HG03521 (cell line): Measurements from ENCODE around the gene GNA12.

ENCODE experiments used
- ATAC-seq: cut with Tn5 transposase; IDR thresholded peaks from one replicate; pipeline ENCODE4 v1.9.1; 2021; ENCODE audit warnings: mild to moderate bottlenecking, moderate library complexity; ENCODE audit not compliant: unreplicated experiment

Gene GNA12

DNA sequence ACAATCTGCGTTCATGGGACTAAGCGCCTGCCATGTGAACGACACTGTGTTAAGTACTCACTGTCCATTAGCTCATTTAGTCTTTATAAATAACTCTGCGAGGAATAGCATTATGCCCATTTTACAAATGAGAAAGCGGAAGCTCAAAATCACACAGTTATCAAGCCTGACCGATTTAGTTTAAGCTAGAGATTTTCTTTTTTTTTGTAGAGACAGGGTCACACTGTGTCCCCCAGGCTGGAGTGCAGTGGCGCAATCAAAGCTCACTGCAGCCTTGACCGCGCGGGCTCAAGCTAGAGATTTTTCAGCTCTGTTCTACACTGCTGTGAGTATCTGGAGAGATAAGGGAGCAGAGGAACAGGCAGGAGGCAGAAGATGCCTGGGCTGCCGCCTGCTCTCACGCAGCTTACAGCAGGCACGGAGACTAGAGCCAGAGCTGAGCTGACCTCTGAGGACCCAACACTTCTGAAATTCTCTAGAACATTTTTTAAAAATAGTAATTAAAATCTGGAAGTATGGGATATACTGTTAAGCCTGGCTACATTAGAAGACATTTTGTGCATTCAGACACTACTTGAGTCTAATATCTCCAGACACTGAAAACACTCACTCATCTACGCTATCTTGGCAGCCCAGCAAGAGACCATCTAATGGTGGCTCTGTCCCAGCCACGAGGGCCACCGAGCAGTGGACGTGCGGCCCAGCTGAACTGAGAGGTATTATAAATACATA, 38.7 kb downstream of the GNA12 start:
- ATAC-seq = no peak

DNA sequence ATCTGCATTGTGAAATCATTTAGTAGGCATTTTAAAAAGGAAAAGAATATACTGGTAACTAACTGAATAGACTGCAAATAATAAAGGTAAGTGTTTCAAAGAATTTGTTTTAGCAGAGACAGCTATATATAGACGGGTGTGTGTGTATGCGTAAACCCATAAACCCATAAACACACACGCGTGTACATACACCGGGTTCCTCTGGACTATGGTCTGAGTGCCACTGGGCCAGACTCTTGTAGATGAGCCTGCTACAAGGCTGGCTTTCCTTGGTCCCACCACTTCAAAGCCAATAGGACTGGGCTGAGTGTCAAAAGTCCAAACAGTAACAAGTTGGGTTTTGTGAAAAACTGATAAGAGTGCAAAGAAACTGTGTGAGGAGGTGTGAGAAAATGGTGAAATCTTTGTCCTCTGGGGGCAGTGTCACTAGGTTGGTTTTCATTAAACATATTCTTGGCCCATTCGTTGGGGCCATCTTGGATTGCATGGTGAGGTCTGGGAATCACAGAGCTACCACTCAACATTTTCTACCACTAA, 39.8 kb downstream of the GNA12 start:
- no peak for ATAC-seq

DNA sequence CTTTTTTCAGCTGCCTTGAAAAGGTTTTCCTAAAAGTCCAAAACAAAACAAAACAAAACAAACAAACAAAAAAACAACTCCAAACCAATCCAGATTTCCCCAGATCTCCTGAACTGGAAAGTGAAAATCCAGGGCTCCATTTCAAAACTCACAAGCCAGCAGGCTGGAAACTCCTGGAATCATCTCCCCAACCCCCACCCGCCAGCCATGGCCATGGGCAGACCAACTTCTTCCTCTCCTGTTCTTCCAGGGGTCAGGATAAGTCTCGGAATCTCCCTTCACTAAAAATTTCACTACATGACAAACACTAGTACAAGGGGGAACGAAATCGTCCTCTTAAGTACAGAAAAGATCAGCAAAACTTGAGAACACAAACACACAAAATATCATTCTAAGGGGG, 40.4 kb downstream of the GNA12 start:
- ATAC-seq = no peak

DNA sequence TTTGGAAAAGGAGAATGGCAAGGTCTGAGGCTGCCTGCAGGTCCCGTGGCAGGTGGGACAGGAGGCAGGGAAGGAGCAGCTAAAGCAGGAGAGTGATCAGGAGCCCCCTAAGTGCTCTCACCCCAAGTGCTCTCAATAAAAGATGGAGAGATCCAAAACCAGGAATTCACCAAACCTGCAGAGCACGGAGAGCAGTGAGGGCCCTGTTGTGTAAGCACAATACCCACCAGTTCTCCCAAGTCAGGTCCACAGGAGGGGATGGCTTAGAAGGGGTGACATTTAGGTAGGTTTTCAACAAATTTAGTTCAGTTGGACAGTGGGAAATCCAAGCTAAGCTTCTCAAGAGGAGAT, 40.8 kb downstream of the GNA12 start:
- no peak for ATAC-seq

DNA sequence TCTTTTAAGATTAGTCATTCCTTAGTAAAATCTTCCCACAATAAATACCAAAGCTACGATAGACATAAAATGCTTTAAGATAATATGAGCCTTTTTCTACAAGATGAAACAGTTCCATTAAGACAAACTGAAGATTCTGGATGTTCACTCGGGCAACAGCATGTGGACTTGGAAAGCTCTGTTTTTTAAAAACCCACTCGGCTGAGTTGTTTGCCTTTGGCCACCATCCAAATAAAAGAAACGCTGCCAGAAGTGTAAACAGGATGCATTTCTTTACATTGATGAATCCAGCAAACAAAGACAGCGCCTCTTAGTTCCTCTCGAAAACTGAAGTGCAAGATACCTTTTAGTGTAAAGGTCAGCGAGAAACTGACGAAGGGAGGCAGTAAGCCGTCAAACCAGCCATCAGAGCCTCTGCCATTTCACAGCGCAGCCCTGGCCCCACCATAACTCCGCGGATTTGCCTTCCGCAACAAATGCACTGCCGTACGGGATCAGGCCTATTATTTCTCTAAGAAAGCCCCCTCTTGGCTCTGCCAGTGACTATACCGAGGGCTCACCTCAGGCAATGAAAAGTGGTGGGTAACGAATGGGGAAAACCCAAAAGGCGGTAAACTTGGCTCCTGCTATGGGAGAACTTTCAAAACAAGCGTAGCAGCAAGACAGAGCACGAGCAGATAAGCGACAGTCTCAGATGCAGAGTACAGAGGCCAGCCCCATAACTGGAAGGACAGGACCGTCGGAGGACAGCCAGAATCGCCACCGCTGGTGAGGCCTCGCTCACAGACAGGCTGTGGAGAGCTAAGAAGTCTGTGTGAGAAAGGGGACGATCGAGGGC, 41.4 kb downstream of the GNA12 start:
- ATAC-seq = no peak

DNA sequence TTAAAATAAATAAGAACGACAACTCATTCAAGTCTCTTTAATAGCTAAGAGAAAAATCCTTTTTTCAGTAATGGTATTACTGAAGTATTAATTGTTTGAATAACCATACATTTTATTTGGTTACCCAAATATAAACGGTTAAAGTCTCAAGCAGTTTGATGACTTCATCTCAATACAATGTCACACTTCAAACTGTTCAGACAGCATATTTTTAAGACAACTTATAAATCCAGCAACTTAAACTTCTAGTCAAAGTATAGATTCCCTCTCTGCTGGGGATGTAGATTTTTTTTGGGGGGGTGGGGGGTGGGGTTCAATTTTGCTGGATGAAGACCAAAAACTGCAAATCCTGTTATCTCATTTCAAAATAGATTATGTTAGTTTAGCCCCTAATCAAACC, 42.0 kb downstream of the GNA12 start:
- ATAC-seq = no peak

DNA sequence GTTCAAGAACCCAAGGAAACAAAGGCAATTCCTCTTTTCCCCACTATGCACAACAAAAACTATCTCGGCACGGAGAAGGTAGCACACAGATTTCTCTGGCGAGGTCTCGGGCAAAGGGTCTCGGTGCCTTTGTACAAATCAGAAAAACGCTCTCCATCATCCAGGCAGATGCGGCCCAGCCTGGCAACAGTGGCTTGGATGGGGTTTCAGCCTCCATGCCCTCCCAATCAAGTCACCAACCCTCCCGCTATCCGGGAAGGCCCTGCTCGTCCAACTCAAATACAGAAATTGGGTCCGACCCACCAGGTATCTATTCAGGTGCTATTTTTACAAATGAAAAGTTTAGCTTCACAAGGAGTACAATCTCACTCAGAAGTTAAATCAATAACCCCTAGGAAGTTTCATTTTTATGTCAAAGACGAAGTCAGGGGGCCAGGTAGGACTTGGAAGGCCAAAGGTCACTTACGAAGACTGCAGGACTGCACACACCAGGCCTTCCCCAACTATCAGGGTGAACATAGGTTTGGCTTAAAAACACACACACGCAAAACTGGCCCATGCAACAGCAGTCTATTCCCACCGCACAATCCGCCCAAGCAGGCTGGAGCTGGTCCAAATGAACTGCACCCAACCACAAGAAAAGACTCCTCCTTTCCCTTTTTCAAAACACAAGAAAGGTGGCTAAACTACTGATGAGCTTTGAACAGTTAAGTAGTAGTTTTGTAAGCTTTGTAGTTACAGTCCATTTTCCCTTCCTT, 43.0 kb downstream of the GNA12 start:
- no peak for ATAC-seq

DNA sequence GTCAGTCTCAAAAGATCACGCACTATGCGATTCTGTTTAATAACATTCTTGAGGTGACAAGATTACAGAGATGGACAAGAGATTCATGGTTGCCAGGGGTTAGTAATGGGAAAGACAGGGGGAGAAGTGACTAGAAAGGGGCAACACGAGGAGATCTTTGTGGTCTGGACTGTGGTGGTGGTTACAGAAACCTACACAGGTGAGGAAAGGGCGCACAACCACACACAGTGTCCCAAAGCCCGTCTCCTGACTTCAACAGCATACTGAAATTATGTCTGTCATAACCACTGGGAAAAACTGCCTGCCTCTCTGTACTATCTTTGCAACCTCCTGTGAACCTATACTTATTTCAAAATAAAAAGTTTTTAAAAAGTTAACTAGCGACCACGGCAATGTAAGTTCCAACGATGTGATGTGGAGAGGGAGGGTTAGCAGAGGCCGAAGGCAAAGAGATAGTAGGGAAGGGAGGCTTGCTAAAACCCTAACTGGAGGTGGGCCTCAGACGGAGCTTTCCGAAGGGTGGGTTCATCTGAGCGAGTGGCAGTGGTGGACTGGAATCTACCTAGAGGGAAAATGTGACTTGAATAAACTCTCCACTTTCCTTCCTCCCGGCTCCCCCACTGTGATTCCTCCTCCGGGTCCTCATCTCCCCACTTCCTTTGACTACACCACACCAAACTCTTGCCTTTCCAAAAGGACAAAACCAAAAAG, 43.7 kb downstream of the GNA12 start:
- ATAC-seq = no peak

DNA sequence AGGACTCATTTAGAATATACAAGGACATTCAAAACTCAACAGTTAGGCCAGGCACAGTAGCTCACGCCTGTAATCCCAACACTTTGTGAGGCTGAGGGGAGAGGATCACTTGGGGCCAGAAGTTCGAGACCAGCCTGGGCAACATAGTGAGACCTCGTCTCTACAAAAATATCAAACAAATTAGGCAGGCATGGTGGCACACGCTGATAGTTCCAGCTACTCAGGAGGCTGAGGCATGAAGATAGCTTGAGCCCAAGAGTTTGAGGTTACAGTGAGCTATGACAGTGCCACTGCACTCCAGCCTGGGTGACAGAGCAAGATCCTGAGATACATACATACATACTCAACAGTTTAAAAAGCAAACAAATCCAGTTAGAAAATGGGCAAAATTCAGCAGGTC, 44.9 kb downstream of the GNA12 start:
- no peak for ATAC-seq

DNA sequence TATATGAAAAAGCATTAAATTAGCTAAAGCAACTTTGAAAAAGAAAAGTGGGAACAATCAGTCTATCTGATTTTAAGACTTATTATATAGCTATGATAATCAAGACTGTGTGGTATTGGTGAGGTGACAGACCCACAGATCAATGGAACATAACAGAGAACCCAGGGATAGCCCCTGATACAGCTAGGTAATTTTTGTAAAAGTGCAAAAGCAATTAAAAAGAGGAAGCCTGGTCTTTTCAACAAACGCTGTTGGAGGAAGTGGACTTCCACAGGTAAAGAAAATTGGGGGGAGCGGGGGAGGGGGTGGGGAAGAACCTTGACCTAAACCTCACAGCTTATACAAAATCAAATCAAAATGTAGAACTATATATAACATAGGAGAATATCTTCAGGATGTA, 45.4 kb downstream of the GNA12 start:
- no peak for ATAC-seq

DNA sequence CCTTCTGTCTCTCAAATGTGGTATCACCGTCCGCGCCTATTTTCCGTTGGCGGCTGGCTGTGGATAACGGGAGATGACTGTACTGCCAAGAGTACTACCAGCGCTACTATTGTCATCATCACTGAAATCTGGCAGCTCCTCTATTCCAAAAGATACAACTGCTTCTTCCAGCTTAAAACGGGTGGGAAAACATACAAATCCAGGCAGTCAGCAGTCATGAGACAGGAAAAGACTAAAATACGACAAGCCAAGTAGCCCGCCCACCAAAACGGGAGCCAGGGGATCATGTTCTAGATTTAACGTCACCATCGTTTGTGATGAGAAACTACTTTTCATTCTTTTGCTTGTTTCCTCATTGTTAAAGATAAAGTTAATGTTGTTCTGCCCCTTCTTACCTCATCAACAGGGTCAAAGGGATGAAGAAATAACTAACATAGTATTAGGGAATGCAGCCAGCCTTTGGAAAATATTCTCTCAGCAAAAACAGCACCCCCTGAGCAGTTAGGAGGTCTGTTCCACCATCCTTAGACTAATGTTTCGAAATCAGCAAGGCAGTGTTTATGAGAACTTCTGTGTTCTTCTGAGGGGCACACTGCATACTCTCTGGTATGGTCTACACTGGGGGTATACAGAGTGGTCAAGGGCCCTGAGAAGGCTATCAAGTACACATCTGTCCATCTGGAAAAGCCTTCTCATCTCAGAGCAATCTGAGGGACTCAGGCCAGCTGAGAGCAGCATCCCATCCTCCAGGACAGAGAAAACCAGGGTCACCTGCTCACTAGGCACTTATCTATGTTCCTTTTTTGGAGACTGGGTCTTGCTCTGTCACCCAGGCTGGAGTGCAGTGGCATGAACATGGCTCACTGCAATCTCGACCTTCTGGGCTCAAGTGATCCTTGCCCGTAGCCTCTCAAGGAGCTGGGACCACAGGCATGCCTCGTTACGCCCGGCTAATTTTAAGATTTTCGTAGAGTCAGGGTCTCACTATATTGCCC, 47.5 kb downstream of the GNA12 start:
- ATAC-seq = no peak

DNA sequence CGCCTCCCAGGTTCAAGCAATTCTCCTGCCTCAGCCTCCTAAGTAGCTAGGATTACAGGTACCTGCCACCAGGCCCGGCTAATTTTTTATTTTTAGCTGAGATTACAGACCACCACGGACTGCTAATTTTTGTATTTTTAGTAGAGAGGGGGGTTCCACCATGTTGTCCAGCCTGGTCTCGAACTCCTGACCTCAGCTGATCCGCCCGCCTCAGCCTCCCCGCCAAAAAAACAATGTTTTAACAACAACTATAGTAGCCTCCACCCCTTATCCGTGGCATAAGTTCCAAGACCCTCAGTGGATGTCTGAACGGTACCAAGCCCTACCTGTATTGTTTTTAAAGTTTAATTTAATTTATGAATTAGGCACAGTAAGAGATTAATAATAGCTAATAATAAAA, 48.2 kb downstream of the GNA12 start:
- no peak for ATAC-seq

DNA sequence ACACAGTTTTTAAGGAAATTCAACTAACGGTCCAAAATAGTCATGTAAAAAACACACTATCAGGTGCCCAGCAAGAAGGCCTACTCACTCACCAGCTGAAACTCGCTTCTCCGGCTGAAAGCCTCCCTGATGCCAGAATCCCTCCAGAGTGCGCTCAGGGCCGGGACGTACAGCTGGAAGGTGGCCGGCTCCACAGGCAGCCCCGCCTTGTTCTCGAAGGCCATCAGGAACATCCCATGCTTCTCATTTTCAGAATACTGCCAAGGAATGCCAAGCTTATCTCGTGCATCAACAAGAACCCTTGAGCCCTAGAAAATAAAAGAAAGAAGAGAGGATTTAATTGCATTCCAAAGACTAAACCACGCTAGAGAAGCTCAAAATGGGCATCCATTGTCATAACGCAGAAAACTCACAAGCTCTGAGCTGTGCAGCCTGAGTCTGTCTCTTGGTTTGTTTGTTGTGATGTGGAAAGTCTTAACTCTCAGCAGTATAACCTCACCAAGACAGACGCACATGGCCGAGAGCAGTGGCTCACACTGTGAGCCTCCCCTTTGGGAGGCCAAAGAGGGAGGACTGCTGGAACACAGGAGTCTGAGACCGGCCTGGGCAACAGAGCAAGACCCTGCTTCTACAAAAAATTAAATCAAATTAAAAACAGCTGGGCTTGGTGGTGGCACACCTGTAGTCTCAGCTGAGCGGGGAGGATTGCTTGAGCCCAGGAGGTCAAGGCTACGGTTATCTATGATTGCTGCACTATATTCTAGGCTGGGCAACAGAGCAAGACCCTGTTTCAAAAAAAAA, 49.1 kb downstream of the GNA12 start:
- ATAC-seq = no peak

DNA sequence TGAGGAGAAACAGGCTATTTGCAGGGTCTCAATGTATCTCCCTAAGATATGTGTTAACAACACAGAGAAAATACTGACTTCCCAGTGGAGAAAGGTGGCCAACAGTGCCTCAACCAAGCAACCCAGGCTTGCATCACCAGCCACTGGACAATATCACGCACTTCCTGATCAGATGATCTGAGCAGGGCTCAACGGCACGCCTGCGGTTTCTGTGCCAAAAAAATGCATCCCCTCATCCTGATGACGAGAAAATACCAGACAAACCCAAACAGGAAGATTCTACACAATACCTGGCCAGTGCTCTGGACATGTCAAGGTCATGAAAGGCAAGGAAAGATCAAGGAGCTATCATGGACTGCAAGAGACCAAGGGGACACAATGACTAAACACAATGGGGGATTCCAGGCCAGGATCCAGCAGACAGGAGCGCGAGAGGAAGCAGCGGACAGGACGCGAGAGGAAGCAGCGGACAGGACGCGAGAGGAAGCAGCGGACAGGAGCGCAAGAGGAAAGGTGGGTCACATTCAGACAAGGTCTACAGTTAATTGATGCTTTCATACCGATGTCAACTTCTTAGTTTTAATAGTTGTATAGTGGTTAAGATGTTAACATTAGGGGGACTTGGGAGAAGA, 51.1 kb downstream of the GNA12 start:
- ATAC-seq = no peak

DNA sequence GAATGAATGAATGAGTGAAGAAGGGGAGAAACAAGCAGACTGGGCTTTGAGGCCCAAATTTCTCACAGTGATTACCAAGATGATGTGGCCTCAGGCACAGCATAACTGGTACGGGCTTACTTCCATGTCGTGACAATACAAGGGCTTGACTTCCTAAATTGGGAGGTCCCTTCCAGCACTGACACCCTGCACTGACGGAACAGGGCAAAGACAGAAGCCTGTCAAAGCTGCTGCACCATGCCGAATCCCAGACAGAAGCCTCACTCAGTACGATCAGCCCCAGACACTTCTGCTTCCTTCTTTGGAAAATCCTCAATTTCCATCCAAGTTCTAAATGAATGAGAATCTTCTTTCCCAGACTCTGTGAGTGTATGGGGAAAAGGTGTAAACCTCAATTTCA, 51.9 kb downstream of the GNA12 start:
- no peak for ATAC-seq

DNA sequence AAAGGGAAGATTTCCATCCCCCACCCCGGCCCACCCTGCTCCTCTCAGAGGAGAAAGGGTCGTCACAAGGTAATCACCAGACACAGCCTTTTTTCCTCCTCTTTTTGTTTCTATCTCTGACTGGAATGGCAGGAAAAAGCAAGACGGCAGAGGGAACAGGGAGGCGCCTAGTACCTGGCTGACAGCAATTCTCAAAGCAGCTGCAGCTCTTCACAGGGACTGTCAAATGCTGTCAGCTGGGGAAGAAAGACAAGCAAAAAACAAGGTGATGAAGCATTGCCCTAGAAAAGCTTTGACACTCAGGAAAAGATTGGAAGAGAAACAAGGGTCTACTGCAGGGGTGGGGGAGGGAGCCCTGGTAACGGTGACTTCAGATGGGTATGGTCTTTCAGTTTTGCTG, 52.7 kb downstream of the GNA12 start:
- ATAC-seq = no peak

DNA sequence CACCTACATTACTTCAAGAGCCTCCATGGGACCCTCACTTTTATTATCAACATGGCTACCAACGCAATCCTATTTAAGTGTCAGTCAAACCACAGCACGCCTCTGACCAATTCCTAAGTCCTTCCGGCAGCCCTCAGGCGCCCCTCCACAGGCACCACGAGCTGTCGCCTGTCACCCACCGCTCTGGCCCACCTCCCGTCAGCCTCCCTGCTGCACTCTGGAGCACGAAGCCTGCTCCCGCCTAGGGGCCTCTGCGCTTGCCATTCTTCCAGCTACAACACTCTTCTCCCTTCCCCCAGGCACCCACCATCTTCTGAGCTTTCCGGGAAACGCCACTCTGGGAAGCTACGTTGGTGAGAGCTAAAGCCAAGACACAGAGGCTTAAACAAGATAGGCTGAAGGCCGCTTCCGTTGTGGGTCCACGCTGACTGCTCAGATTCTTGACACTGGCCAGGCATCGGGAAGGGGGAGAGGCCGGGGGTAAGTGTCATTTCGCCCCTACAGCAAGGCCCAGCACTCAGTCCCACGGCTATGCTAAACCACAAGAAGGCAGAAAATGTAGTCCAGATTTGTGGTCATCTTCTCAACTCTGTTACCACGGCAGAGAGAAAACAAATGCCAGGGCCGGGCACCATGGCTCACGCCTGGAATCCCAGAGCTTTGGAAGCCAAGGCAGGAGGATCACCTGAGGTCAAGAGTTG, 56.7 kb downstream of the GNA12 start:
- ATAC-seq = no peak

DNA sequence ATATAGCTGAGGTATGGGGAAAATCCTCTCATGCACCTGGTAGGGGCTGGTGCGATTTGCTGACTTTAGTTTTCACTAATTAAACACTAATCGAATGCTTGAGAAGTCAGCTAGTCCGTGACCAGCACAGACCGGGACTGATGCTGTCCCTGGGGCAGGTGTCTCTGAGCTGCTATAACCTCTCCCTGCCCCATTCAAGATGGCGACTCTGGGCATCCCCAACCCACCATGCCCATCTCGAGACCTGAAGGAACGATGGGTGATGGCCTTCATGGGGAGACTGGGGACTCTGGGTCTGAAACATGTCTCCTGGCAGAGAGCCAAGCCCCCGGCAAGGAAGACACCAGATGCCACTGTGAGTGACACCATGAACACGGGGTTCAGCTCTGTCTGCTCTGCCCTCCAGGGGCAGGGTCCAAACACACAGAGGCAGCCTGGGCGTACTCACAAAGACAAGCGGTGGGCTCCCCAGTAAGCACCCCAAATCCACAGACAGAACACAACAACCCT, 57.4 kb downstream of the GNA12 start:
- no peak for ATAC-seq
